Muscle of leg (tissue), 11 donors: Measurements from ENCODE around the gene RUNX1. TPM values are rescaled to one million over a fixed set of nuclear protein-coding genes. Genes with fewer than 3 reads are reported as not detected.
A peak's percentile ranks its signal among the peaks of the same experiment; 100 is the strongest.

Experiments
- DNase-seq: peaks from one replicate; pipeline ENCODE4 v3.0.0; 2013
- H3K27ac ChIP-seq: one replicate; pipeline ENCODE4 v1.5.1; 2013; ENCODE audit warnings: mild to moderate bottlenecking, low read length, control low read depth
- H3K27me3 ChIP-seq: one replicate; pipeline ENCODE4 v1.6.1; 2013; ENCODE audit warnings: low read length; ENCODE audit not compliant: control insufficient read depth, insufficient read depth
- H3K36me3 ChIP-seq: one replicate; pipeline ENCODE4 v1.6.1; 2013; ENCODE audit warnings: low read length; ENCODE audit not compliant: control insufficient read depth, insufficient read depth
- H3K4me1 ChIP-seq: one replicate; pipeline ENCODE4 v1.6.1; 2013; ENCODE audit warnings: low read length; ENCODE audit not compliant: control insufficient read depth, insufficient read depth
- H3K4me3 ChIP-seq: one replicate; pipeline ENCODE4 v1.5.1; 2013; ENCODE audit warnings: low read length, control low read depth
- H3K9me3 ChIP-seq: replicated peaks from 2 replicates; pipeline ENCODE4 v1.6.1; 2013; ENCODE audit warnings: low read depth, low read length; ENCODE audit not compliant: control insufficient read depth
- WGBS: methylation state at CpG from one replicate; pipeline ENCODE4 v1.1.5; 2013; ENCODE audit warnings: missing lambda C conversion rate; ENCODE audit not compliant: insufficient coverage; 5-methylcytosine and 5-hydroxymethylcytosine counted together
- polyA plus RNA-seq, 8 donors: library from polyadenylated mRNA; unstranded; fragments of 120-200 nt; gene quantifications; one replicate each; pipeline versions ENCODE4 v1.2.1 to v1.2.3, GENCODE V29; 2013; ENCODE audit warnings: inconsistent platforms in 1 of 8, low replicate concordance in 1 of 8; ENCODE audit not compliant: insufficient read length in 8 of 8, insufficient read depth in 1 of 8
- total RNA-seq: library from RNA; stranded (reverse); fragments of 120-200 nt; gene quantifications from one replicate; pipeline ENCODE4 v1.2.4, GENCODE V29; 2013

Gene RUNX1
- total and polyA plus RNA-seq, 9 donors, result 3.6 to 8.8 (median 5.0) TPM

GRCh38 chr21:34803782-34804370 is 245.2 kb downstream of the RUNX1 start:
- H3K9me3 ChIP-seq, result peaks cover 9% of the 10 kb centered on the region
- no peak overlapping the region for H3K4me3 ChIP-seq
- DNase-seq, result peak; percentile 27
- H3K4me1 ChIP-seq, result peaks cover 5% of the 10 kb centered on the region
- no CpG with 5 or more reads among the region's 2 CpGs for WGBS
- peaks cover 3% of the 10 kb centered on the region for H3K36me3 ChIP-seq
- H3K27me3 ChIP-seq, result no peaks in the 10 kb centered on the region
- no peak overlapping the region for H3K27ac ChIP-seq

GRCh38 chr21:34802180-34802899 is 246.8 kb downstream of the RUNX1 start:
- DNase-seq, result no peak
- no peak overlapping the region for H3K4me3 ChIP-seq
- peak overlapping the region; percentile 7 for H3K27ac ChIP-seq
- H3K4me1 ChIP-seq, result peaks cover 6% of the 10 kb centered on the region
- no peaks in the 10 kb centered on the region for H3K27me3 ChIP-seq
- peaks cover 7% of the 10 kb centered on the region for H3K9me3 ChIP-seq
- no CpG with 5 or more reads among the region's 1 CpG for WGBS
- no peaks in the 10 kb centered on the region for H3K36me3 ChIP-seq

- no peaks in the 10 kb centered on the region for H3K27me3 ChIP-seq
- no peak overlapping the region for H3K4me3 ChIP-seq
- H3K27ac ChIP-seq, result no peak overlapping the region
- peaks cover 12% of the 10 kb centered on the region for H3K4me1 ChIP-seq
- peaks cover 5% of the 10 kb centered on the region for H3K9me3 ChIP-seq
- no peaks in the 10 kb centered on the region for H3K36me3 ChIP-seq
- no CpG with 5 or more reads among the region's 2 CpGs for WGBS
- no peak for DNase-seq
These were observed 247.5 kb downstream of the RUNX1 start for GRCh38 chr21:34801519-34802132.

- Histone ChIP-seq H3K27ac (no peak overlapping the region), H3K4me3 (no peak overlapping the region), H3K4me1 (peaks cover 18% of the 10 kb centered on the region), H3K27me3 (no peaks in the 10 kb centered on the region), H3K9me3 (no peaks in the 10 kb centered on the region), H3K36me3 (no peaks in the 10 kb centered on the region)
- DNase-seq, result peak; percentile 52
- WGBS, result no CpG with 5 or more reads among the region's 7 CpGs
These were observed 248.1 kb downstream of the RUNX1 start for GRCh38 chr21:34800797-34801518.

- H3K4me1 ChIP-seq, result peaks cover 32% of the 10 kb centered on the region
- H3K9me3 ChIP-seq, result no peaks in the 10 kb centered on the region
- no peak overlapping the region for H3K4me3 ChIP-seq
- WGBS, result 95% methylated on average over 6 of the region's 6 CpGs
- no peaks in the 10 kb centered on the region for H3K36me3 ChIP-seq
- H3K27me3 ChIP-seq, result no peaks in the 10 kb centered on the region
- DNase-seq, result no peak
- H3K27ac ChIP-seq, result no peak overlapping the region
These were observed 250.0 kb downstream of the RUNX1 start for GRCh38 chr21:34799092-34799491.

GRCh38 chr21:34797921-34798535 is 251.1 kb downstream of the RUNX1 start:
- H3K4me1 ChIP-seq, result peaks cover 32% of the 10 kb centered on the region
- H3K27me3 ChIP-seq, result no peaks in the 10 kb centered on the region
- H3K4me3 ChIP-seq, result no peak overlapping the region
- H3K27ac ChIP-seq, result no peak overlapping the region
- 43% methylated on average over 3 of the region's 8 CpGs for WGBS
- no peak for DNase-seq
- no peaks in the 10 kb centered on the region for H3K9me3 ChIP-seq
- H3K36me3 ChIP-seq, result no peaks in the 10 kb centered on the region

- H3K4me1 ChIP-seq, result peaks cover 29% of the 10 kb centered on the region
- no peak for DNase-seq
- no peaks in the 10 kb centered on the region for H3K36me3 ChIP-seq
- H3K27me3 ChIP-seq, result no peaks in the 10 kb centered on the region
- H3K9me3 ChIP-seq, result no peaks in the 10 kb centered on the region
- H3K27ac ChIP-seq, result no peak overlapping the region
- H3K4me3 ChIP-seq, result no peak overlapping the region
These were observed 251.9 kb downstream of the RUNX1 start for GRCh38 chr21:34797201-34797525.

GRCh38 chr21:34796518-34797200 is 252.4 kb downstream of the RUNX1 start:
- Histone ChIP-seq H3K27ac (peak overlapping the region; percentile 56), H3K36me3 (no peaks in the 10 kb centered on the region), H3K4me1 (peaks cover 27% of the 10 kb centered on the region), H3K4me3 (no peak overlapping the region), H3K9me3 (no peaks in the 10 kb centered on the region), H3K27me3 (no peaks in the 10 kb centered on the region)
- 31% methylated on average over 3 of the region's 7 CpGs for WGBS
- peak; percentile 37 for DNase-seq

GRCh38 chr21:34795548-34796180 is 253.4 kb downstream of the RUNX1 start:
- H3K4me3 ChIP-seq, result no peak overlapping the region
- 34% methylated on average over 4 of the region's 7 CpGs for WGBS
- H3K27ac ChIP-seq, result peak overlapping the region; percentile 56
- DNase-seq, result peak; percentile 67
- no peaks in the 10 kb centered on the region for H3K27me3 ChIP-seq
- no peaks in the 10 kb centered on the region for H3K36me3 ChIP-seq
- peaks cover 27% of the 10 kb centered on the region for H3K4me1 ChIP-seq
- H3K9me3 ChIP-seq, result no peaks in the 10 kb centered on the region
